ENCODE results near the gene CFAP298.

DNA sequence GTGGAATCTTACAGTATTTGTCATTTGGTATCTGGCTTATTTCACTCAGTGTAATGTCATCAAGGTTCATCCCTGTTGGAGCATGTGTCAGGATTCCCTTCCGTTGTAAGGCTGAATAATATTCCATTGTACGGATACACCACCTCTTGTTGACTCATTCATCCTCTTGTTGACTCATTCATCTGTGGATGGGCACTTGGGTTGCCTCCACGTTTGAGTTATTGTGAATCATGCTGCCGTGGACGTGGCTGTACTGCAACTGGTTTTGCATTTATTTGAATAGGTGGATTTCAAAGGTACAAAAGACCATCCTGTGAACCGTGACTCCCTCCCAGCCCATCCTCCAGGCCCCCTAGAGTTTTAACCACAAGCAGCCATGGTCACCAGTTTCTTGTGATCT, 15.0 kb downstream of the CFAP298 start:
- no peak for TF ChIP-seq ZNF274 (IDR thresholded peaks at IDR 0.05; ENCODE audit: low read depth, low read length)
- TF ChIP-seq YY1 (IDR thresholded peaks at IDR 0.05; ENCODE audit: insufficient read depth, insufficient read length), result no peak
- no peak for TF ChIP-seq SUZ12 (IDR thresholded peaks at IDR 0.05; ENCODE audit: extremely low read depth, insufficient read depth, insufficient read length)
